ENCODE results near the gene AASDHPPT.

GRCh38 chr11:106043540-106043939 is 33.9 kb upstream of the AASDHPPT start:
- TF ChIP-seq, protein P1, sequence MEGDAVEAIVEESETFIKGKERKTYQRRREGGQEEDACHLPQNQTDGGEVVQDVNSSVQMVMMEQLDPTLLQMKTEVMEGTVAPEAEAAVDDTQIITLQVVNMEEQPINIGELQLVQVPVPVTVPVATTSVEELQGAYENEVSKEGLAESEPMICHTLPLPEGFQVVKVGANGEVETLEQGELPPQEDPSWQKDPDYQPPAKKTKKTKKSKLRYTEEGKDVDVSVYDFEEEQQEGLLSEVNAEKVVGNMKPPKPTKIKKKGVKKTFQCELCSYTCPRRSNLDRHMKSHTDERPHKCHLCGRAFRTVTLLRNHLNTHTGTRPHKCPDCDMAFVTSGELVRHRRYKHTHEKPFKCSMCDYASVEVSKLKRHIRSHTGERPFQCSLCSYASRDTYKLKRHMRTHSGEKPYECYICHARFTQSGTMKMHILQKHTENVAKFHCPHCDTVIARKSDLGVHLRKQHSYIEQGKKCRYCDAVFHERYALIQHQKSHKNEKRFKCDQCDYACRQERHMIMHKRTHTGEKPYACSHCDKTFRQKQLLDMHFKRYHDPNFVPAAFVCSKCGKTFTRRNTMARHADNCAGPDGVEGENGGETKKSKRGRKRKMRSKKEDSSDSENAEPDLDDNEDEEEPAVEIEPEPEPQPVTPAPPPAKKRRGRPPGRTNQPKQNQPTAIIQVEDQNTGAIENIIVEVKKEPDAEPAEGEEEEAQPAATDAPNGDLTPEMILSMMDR (IDR thresholded peaks at IDR 0.05), result no peak
- TF ChIP-seq EP300 (IDR thresholded peaks at IDR 0.05) (no peak), POLR2A (IDR thresholded peaks at IDR 0.05) (no peak), POLR2AphosphoS5 (IDR thresholded peaks at IDR 0.05) (no peak)
